SU-DHL-6 (cell line): ENCODE data around the gene PLEKHA5.

Source experiments
- EZH2phosphoT487 ChIP-seq: fragments of 200-600 bp; sonication (generic), shearing (Covaris generic); conservative IDR thresholded peaks from 2 replicates; pipeline ENCODE4 v1.6.1; 2018; ENCODE audit warnings: mild to moderate bottlenecking, antibody characterized with exemption, low read length, moderate library complexity, mixed read lengths
- TF ChIP-seq, protein P1 (sequence below): fragments of 200-600 bp; sonication (generic); IDR thresholded peaks from one replicate; pipeline ENCODE4 v1.5.1; 2017; ENCODE audit warnings: antibody characterized with exemption, mild to moderate bottlenecking, low read length, moderate library complexity; ENCODE audit not compliant: insufficient read depth, poor library complexity, severe bottlenecking

DNA sequence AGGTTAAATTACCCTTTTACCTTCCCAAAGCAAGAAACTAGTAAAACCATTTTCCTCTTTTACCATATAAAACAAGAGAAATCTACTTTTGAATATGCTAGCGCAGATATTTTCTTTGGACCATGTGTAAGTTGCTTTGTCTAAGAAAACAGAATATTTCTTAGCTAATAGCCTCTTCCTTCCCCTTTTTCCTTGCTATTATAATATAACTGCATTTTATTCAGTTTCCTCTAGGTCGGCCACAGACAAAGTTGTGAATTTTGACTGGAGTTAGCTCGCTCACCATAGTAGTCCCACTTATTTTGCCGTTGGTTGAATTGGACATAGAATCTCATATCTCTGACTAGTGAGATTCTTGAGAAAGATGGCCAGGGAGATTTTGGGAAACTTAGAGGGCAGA, 115.6 kb downstream of the PLEKHA5 start:
- TF ChIP-seq, protein P1, sequence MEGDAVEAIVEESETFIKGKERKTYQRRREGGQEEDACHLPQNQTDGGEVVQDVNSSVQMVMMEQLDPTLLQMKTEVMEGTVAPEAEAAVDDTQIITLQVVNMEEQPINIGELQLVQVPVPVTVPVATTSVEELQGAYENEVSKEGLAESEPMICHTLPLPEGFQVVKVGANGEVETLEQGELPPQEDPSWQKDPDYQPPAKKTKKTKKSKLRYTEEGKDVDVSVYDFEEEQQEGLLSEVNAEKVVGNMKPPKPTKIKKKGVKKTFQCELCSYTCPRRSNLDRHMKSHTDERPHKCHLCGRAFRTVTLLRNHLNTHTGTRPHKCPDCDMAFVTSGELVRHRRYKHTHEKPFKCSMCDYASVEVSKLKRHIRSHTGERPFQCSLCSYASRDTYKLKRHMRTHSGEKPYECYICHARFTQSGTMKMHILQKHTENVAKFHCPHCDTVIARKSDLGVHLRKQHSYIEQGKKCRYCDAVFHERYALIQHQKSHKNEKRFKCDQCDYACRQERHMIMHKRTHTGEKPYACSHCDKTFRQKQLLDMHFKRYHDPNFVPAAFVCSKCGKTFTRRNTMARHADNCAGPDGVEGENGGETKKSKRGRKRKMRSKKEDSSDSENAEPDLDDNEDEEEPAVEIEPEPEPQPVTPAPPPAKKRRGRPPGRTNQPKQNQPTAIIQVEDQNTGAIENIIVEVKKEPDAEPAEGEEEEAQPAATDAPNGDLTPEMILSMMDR, result no peak
- no peak for TF ChIP-seq EZH2phosphoT487
